Fibroblast of skin of right biceps (primary cell): ENCODE data around the gene ADCY3.

Experiments used
- DNase-seq: peaks from one replicate; pipeline ENCODE4 v3.0.0-alpha.2; 2013

Gene ADCY3

GRCh38 chr2:24920098-24920808 is at the start of gene ADCY3:
TSS of gene ADCY3 (minus strand) at chr2:24920237. CDS start at chr2:24918987, 1,250 bp downstream.
- DNase-seq: peak; percentile 57

- DNase-seq: no peak
Observed at GRCh38 chr2:24969784-24970183, 49.7 kb upstream of the ADCY3 start.

DNA sequence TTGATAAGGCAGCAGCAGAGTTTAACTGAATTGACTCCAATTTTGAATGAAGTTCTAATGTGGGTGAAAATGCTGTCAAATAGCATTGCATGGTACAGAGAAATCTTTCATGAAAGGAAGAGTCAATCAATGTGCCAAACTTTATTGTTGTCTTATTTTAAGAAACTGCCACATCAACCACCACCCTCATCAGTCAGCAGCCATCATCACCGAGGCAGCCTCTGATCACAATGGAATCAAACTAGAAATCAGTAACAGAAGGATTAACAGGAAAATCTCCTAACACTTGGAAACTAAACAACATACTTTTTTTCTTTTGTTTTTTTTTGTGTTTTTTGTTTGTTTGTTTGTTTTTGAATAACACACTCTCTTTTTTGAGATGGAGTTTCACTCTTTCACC is 41.9 kb upstream of the ADCY3 start:
- DNase-seq: no peak

DNA sequence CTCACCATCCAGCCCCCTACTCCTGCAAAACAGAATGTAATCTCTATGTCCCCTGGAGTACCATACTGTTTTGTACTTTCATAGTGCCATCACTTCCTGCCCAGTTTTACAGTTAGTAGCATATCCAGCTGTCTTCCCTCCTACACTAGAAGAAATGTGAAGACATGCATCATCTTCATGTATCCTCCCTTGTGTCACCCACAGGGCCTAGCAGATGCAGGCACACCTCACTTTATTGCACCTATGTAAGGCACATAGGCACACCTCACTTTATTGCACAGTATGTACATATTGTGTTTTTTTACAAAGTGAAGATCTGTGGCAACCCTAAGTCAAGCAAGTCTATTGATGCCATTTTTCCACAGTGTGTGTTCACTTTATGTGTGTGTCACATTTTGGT is 39.7 kb upstream of the ADCY3 start:
- DNase-seq: no peak

DNA sequence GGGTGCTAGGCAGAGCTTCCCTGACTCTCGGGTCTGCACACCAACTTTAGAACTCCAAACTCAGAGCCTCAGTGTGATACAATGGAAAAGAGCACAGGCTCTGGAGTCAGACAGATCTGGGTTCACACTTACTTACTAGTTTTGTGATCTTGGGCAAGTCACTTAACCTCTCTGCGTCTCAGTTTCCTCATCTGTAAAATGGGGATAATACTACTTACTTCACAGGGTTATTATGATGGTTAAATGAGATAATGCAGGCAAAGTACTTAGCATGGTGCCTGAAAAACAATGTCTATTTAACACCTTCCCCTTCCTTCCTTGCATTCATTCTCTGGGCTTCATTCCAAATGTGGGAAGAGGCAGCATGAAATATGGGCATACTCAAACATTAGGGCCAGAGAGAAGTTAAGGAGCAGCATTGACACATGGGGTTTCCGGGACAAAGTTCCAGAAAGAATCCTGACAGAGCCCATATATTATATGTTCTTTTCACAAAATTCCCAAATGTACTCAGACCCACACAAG is 38.4 kb upstream of the ADCY3 start:
- DNase-seq: no peak

DNA sequence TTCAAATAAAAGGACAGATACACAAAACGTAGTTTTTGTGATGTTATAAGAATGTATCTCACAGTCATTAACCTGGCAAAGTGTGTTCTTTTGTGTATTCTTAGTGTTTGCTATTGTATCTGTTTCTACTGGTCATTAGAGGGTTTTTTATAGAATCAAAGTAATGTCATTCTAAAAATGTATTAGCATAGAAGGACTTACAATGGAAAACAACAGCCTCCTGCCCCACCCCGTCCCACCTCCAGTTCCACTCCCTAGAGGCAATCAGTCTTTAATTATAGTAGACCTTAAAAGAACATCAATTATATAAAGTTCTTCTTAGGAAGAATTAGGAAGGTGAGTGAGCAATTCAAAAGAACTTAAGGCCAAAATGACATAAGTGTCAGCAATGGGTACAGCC is 37.9 kb upstream of the ADCY3 start:
- DNase-seq: no peak

- DNase-seq: no peak
Observed at GRCh38 chr2:24957221-24957620, 37.2 kb upstream of the ADCY3 start.

GRCh38 chr2:24955921-24956320 is 35.9 kb upstream of the ADCY3 start:
- no peak for DNase-seq

- DNase-seq: no peak
Observed at GRCh38 chr2:24955232-24955631, 35.2 kb upstream of the ADCY3 start.

- no peak for DNase-seq
Observed at GRCh38 chr2:24950102-24950501, 30.1 kb upstream of the ADCY3 start.

DNA sequence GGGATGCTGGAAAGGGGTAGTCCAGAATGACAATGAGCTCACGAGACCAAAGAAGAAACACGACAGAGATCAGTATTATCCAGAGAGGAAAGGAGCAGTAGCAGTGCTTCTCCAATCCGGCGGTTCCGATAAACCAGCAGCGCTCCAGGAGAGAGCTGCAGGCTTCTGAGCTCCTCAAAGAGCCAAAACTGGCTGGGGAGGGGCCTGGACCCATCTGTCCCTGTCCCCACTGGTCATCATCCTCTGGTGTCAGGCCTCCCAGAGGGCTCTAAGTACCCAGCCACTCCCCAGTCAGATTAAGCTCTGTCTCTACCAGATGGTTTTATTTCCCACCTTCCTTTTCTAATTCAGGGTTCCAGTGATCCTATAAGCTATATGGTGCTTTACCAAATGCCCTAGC is 28.5 kb upstream of the ADCY3 start:
- DNase-seq: no peak

GRCh38 chr2:24947561-24948157 is 27.6 kb upstream of the ADCY3 start:
- DNase-seq: no peak

GRCh38 chr2:24945907-24946306 is 25.9 kb upstream of the ADCY3 start:
- DNase-seq: peak; percentile 43

DNA sequence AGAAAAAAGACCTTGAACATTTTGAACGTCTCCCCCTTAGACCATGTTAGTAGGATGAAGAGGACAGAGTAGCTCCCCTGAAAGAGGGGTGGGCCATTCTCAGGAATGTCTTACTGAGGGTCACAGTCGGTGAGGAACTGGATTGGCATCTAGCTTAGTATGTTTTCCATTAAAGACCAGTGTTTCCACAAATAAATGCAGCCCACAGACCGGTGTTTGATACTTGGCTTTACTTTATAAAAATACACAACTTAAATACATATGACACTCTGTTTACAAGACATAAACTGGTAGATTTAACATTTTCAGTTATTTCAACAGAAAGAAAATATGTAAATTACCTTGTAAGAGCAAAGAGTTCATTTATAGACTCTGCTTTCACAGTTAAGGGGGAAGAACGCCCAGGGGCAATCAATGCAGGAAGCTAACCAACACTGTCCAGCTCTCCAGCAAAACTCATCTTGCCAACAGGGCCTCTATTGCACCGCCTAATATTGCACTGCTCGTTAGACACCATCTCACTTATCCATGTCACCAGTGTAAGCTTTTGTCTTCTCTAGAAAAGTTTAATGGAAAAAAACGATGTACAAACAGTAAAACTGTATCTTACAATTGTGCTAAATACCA is 23.5 kb upstream of the ADCY3 start:
- peak; percentile 17 for DNase-seq

- no peak for DNase-seq
Observed at GRCh38 chr2:24939353-24939752, 19.3 kb upstream of the ADCY3 start.

DNA sequence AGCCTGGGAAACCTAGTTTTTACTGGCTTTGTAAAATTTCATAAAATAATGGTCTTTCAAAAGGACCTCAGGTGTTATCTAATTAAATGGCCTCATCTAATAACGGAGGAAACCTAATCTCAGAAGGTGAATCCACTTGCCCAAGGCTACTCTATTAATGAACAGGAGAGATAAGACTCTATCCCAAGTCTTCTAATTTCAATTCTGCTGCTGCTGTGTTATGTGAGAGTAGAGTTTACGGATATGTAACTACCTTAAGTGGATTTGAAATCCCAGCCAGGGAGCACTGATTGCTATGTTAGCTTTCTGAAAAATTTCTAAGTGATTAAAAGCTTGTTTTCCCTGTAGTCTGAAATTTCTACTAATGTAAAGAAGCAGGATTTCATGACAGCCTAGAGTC is 17.2 kb upstream of the ADCY3 start:
- DNase-seq: no peak

- no peak for DNase-seq
Observed at GRCh38 chr2:24935145-24935544, 15.1 kb upstream of the ADCY3 start.

DNA sequence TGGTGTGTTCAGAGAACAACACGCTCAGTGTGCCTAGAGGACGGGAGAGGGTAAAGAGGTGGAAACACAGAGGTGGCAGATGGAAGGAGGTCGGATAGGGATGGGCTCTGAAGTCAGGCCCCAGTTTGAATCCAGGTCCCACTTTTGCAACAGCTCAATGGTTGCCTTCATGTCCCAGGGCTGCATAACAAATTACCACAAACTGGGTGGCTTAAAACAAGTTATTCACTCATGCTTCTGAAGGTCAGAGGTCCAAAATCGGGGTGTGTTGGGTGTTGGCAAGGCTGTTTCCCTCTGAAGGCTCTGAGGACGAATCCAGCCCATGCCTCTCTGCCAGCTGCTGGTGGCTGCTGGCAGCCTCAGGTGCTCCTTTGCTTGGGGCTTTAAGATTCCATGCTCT is 12.7 kb upstream of the ADCY3 start:
- no peak for DNase-seq

DNA sequence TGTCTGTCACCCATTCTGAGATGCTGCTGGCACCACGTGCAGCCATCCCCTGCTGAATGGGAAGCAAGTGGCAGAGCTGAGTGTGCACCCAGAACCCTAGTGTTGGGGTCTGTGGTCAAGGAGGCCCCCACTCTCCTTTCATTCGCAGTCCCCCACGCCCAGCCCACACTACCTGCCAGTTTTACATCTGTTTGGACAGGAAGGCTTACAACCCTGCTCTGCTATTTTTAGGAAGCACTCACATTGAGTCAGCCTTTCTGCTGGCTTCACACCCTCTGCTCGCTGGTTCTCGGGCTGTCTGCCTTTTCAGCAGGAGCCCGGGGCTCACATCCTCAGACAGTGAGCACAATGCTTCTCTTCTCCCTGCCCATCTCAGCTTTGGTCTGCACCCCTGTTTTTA is 10.7 kb upstream of the ADCY3 start:
- DNase-seq: peak; percentile 19

DNA sequence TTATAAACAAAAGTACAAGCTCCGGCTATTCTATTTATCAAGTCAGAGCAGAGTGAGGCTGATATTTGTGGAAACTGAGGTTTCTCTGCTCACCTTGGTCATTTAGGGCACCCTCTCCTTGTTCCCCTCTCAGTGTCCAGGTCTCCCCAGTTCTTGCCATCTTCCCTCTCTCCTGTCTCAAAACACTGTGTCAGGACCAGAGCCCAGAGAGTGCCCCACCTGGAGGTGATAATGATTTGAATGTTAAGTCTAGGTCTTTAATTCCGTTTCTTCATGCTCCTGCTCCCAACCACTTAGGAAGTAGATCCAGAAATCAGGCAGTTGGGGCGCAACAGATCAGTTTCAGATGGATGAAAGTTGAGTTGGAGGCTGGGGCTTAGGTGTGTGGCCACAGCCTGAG is 9.2 kb upstream of the ADCY3 start:
- no peak for DNase-seq

- DNase-seq: no peak
Observed at GRCh38 chr2:24928036-24928435, 8.0 kb upstream of the ADCY3 start.

- peak; percentile 47 for DNase-seq
Observed at GRCh38 chr2:24926602-24927252, 6.7 kb upstream of the ADCY3 start.

GRCh38 chr2:24926220-24926601 is 6.2 kb upstream of the ADCY3 start:
- no peak for DNase-seq

- no peak for DNase-seq
Observed at GRCh38 chr2:24925815-24926214, 5.8 kb upstream of the ADCY3 start.
